Mesothelial cell of epicardium (in vitro differentiated cells): ENCODE measurements around the gene COTL1. TPM values are rescaled to one million over a fixed set of nuclear protein-coding genes. Genes with fewer than 3 reads are reported as not detected.

ENCODE experiments used
- DNase-seq, 2 experiments: peaks; one replicate each; pipeline ENCODE4 v3.0.0; 2021; ENCODE audit warnings: low spot score in 2 of 2; ENCODE audit not compliant: unreplicated experiment in 2 of 2
- H3K27ac Mint-ChIP-seq: 2 replicates; pipeline ENCODE4 v1.8.0; 2021; ENCODE audit warnings: mixed read lengths
- H3K27me3 Mint-ChIP-seq: 2 replicates; pipeline ENCODE4 v1.8.0; 2021; ENCODE audit warnings: low read depth, mixed read lengths
- H3K36me3 Mint-ChIP-seq: 2 replicates; pipeline ENCODE4 v1.8.0; 2021; ENCODE audit warnings: mixed read lengths
- H3K4me1 Mint-ChIP-seq: 2 replicates; pipeline ENCODE4 v1.8.0; 2021; ENCODE audit warnings: mixed read lengths
- H3K4me3 Mint-ChIP-seq: 2 replicates; pipeline ENCODE4 v1.8.0; 2021; ENCODE audit warnings: mild to moderate bottlenecking, moderate library complexity, mixed read lengths
- H3K9me3 Mint-ChIP-seq: 2 replicates; pipeline ENCODE4 v1.8.0; 2021; ENCODE audit warnings: mixed read lengths
- total RNA-seq: library from RNA; stranded (reverse); gene quantifications from 3 replicates; pipeline ENCODE4 v1.2.1, GENCODE V29; 2021
- TF ChIP-seq, protein P1 (sequence below): fragments of 200-600 bp; sonication (generic); IDR thresholded peaks from one replicate; pipeline ENCODE4 v1.5.0; 2021; ENCODE audit warnings: antibody characterized with exemption; ENCODE audit not compliant: unreplicated experiment

COTL1 gene
- total RNA-seq, 1 donor from 2014 or later = 116 TPM

DNA sequence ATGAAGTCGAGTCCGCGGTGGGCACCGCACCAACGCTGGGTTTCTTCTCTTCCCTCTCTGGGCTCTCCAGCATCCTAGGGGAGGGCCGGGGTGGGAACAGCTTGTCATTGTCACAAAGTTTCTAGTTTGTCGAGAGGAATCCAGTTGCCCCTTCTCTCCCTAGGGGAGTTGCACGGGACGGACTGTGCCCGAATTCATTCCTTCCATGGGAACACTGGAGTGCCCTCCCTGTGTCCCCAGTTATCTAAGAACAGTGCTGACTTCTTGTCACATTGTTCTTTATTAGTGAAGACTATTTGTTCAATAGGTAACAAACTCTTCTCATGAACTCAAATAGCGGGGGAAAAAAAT lies 31.6 kb upstream of the COTL1 start:
- Mint-ChIP-seq H3K4me3 (peak overlapping the region; percentile 74), H3K4me1 (peaks cover 22% of the 10 kb centered on the region), H3K27me3 (no peaks in the 10 kb centered on the region), H3K36me3 (peaks cover 11% of the 10 kb centered on the region), H3K9me3 (no peaks in the 10 kb centered on the region), H3K27ac (peak overlapping the region; percentile 43)
- TF ChIP-seq, protein P1, sequence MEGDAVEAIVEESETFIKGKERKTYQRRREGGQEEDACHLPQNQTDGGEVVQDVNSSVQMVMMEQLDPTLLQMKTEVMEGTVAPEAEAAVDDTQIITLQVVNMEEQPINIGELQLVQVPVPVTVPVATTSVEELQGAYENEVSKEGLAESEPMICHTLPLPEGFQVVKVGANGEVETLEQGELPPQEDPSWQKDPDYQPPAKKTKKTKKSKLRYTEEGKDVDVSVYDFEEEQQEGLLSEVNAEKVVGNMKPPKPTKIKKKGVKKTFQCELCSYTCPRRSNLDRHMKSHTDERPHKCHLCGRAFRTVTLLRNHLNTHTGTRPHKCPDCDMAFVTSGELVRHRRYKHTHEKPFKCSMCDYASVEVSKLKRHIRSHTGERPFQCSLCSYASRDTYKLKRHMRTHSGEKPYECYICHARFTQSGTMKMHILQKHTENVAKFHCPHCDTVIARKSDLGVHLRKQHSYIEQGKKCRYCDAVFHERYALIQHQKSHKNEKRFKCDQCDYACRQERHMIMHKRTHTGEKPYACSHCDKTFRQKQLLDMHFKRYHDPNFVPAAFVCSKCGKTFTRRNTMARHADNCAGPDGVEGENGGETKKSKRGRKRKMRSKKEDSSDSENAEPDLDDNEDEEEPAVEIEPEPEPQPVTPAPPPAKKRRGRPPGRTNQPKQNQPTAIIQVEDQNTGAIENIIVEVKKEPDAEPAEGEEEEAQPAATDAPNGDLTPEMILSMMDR = no peak
- DNase-seq = no peak

DNA sequence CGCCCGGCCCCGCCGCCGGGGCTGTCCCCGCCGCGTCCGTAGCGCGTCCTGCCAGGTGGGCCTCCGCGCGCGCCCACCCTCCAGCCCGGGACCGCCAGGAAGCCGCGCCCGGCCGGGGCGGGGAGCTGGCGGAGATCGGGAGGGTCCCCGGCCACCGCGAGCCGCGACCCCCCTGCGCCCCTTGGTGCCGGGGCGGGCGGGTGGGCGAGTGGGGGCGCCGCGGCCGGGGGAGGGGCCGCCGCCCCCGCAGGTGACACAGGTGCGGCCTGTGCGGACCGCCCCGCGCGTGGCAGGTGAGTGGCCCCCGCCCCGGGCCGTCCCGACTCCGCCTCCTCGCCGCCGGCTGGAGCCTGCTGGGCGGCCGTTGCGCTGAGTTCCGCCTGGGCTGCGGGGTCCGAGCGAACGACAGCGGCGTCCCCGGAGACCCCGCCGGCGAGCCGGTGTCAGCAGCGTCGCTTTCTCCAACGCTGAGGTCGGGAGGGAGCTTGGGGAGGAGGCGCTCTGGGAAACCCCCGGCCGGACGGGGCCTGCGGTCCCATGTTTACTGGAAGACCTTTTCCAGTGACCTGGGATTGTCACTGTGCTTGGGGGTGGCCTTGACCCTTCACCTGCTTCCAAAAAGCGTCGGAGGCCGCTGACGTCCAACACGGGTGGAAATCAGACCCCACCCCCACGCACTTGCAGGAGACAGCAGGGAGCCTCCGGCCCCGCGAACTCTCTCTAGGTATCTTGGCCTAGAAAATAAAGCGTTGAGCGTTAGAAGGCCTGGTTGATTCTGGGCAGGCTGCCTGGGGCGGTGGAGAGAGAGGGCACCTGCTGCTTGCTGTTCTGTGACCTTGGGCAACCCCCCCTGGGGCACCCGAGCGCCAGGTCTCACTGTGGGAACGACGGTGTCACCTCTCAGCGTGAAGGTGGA lies 31.0 kb upstream of the COTL1 start:
- H3K4me1 Mint-ChIP-seq = peaks cover 22% of the 10 kb centered on the region
- DNase-seq = peak in 1 of 2 experiments; percentile 54
- H3K36me3 Mint-ChIP-seq = peaks cover 11% of the 10 kb centered on the region
- H3K27me3 Mint-ChIP-seq = no peaks in the 10 kb centered on the region
- TF ChIP-seq, protein P1 = no peak
- no peaks in the 10 kb centered on the region for H3K9me3 Mint-ChIP-seq
- H3K4me3 Mint-ChIP-seq = peak overlapping the region; percentile 74
- peak overlapping the region; percentile 43 for H3K27ac Mint-ChIP-seq

DNA sequence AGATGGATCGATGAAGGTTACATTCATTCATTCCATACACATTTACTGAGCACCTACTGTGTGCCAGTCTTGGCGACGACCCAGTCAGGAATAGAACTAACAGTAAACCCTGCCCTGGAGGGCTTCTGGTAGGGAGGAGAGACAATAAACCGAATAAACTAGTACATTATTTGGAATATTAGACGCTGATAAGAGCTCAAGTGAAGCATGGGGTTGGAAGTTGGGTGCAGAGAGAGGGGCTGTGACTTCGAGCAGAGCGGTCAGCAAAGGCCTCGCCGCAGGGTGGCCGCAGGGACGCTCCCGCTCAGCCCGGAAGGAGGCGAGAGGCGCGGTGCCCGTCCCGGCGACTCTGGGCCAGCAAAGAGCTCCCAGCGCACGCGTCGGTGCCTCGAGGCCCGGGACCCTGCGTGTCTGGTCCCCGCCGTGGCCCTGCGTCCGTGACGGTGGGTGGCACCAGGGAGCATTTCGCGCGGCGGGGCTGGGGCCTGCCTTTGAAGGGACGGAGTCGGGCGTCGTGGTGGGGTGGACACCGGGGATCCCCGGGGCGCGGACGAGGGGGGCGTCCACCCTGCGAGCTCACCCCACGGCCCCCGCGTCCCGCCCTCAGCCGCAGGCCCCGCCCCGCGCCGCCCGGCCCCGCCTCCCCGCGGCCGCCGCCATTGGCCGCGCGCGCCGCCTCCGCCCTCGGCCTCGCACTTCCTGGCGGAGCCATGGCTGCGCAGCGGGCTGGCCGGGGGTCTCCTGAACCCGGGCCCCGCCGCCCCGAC lies 30.1 kb upstream of the COTL1 start, which contains the start of gene KLHL36:
Gene KLHL36 (plus strand): TSS at position 684 of the 767 bp plus-strand sequence. CDS start 2,357 bp downstream, outside the sequence.
- TF ChIP-seq, protein P1 = no peak
- H3K27me3 Mint-ChIP-seq = no peaks in the 10 kb centered on the region
- H3K4me1 Mint-ChIP-seq = peaks cover 24% of the 10 kb centered on the region
- H3K9me3 Mint-ChIP-seq = no peaks in the 10 kb centered on the region
- H3K27ac Mint-ChIP-seq = peak within 1 kb of the TSS; percentile 83
- peak within 1 kb of the TSS; percentile 80 for H3K4me3 Mint-ChIP-seq
- DNase-seq = peak; percentile 45 to 72
- H3K36me3 Mint-ChIP-seq = peaks cover 7% of the 10 kb centered on the region

DNA sequence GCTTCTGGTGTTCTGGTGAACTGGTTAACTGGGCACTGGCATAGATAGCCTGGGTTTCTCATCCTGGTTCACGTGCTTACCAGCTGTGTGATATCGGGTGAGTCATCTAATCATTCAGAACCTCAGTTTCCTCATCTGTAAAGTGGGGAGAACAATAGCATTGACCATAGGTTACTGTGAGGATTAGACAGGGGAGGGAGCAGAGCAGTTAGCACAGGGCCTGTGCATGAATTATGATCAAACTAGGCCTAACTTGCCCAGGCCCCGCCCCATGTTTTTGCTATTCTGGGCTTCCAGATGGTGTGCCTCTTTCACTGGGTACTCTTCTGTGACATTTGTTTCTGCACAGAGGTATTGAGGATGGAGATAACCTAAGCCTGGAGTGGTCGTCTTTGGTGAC lies 25.8 kb upstream of the COTL1 start:
- Mint-ChIP-seq H3K36me3 (no peaks in the 10 kb centered on the region), H3K27me3 (no peaks in the 10 kb centered on the region), H3K9me3 (no peaks in the 10 kb centered on the region), H3K27ac (no peak overlapping the region), H3K4me3 (no peak overlapping the region), H3K4me1 (peaks cover 12% of the 10 kb centered on the region)
- no peak for DNase-seq
- TF ChIP-seq, protein P1 = no peak

DNA sequence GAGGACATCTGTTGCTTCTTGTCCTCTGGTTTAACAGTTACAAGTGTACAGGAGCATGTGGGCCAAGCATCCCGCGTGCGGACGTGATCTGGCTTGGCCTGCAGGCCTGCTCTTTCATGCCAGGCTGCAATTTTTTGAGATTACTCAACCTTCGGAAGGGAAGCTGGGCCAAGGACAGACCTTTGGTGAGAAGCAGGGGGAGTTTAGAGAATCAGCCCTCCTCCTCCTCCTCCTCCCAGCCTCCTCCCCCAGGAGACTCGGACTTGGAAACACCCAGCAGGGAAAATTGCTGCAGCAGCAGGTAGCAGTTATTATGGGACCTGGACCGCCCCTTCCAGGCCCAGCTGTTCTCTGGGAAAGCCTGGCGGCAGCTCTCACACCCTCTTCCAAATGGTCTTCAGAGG lies 25.3 kb upstream of the COTL1 start:
- no peak for DNase-seq
- Mint-ChIP-seq H3K4me1 (peaks cover 12% of the 10 kb centered on the region), H3K27me3 (no peaks in the 10 kb centered on the region), H3K36me3 (no peaks in the 10 kb centered on the region), H3K9me3 (no peaks in the 10 kb centered on the region), H3K4me3 (no peak overlapping the region), H3K27ac (no peak overlapping the region)
- TF ChIP-seq, protein P1 = no peak
